Heart left ventricle (tissue), 16 donors: ENCODE results near the gene C11orf68. TPM values are rescaled to one million over a fixed set of nuclear protein-coding genes. Genes with fewer than 3 reads are reported as not detected.

Experiments used
- ATAC-seq, 4 donors: fragments of 200-7000 bp; cut with Tn5 transposase; one replicate each; pipeline ENCODE4 v1.9.1; 2020 to 2022; ENCODE audit warnings: moderate library complexity in 4 of 4, mild to moderate bottlenecking in 3 of 4, moderate number of reproducible peaks in 1 of 4
- DNase-seq, 5 donors: peaks; one replicate each; pipeline ENCODE4 v3.0.0-alpha.2; 2020
- H3K27ac ChIP-seq, 12 donors: fragments of 200-600 bp; sonication (generic) in 4 of 12; one replicate each; pipeline versions ENCODE4 v1.5.0 to v1.8.0; 2016 to 2022; ENCODE audit warnings: mild to moderate bottlenecking in 2 of 12
- H3K27me3 ChIP-seq, 9 donors: fragments of 200-600 bp; sonication (generic) in 2 of 9; one replicate each; pipeline versions ENCODE4 v1.5.1 to v1.8.0; 2016 to 2022; ENCODE audit warnings: mild to moderate bottlenecking in 3 of 9
- H3K36me3 ChIP-seq, 9 donors: fragments of 200-600 bp; sonication (generic) in 2 of 9; one replicate each; pipeline versions ENCODE4 v1.5.0 to v1.8.0; 2018 to 2022; ENCODE audit warnings: mild to moderate bottlenecking in 2 of 9
- H3K4me1 ChIP-seq, 12 donors: fragments of 200-600 bp; sonication (generic) in 4 of 12; one replicate each; pipeline versions ENCODE4 v1.5.0 to v1.8.0; 2016 to 2022; ENCODE audit warnings: mild to moderate bottlenecking in 3 of 12
- H3K4me3 ChIP-seq, 12 donors: fragments of 200-600 bp; sonication (generic) in 4 of 12; one replicate each; pipeline versions ENCODE4 v1.5.0 to v1.8.0; 2017 to 2022; ENCODE audit warnings: mild to moderate bottlenecking in 9 of 12, moderate library complexity in 4 of 12
- H3K9me3 ChIP-seq, 12 donors: fragments of 200-600 bp; sonication (generic) in 4 of 12; one replicate each; pipeline versions ENCODE4 v1.5.0 to v1.8.0; 2016 to 2022; ENCODE audit warnings: mild to moderate bottlenecking in 1 of 12
- CTCF ChIP-seq, 12 donors: fragments of 200-600 bp; sonication (generic) in 4 of 12; IDR thresholded peaks; one replicate each; pipeline versions ENCODE4 v1.5.0 to v1.8.0; 2018 to 2022; ENCODE audit warnings: antibody characterized with exemption in 12 of 12, mild to moderate bottlenecking in 5 of 12
- POLR2A ChIP-seq, 2 donors: fragments of 450-650 bp; IDR thresholded peaks; one replicate each; pipeline ENCODE4 v1.6.1; 2017; ENCODE audit warnings: antibody characterized with exemption in 2 of 2, mild to moderate bottlenecking in 2 of 2, moderate library complexity in 2 of 2
- WGBS, 4 donors: extraction: QIAGEN DNeasy Blood & Tissue Kit in 2 of 4; methylation state at CpG; one replicate each; pipeline versions ENCODE4 v1.1.5 to v1.1.7; 2013 to 2018; 5-methylcytosine and 5-hydroxymethylcytosine counted together
- intact Hi-C, 10 donors: fragments of 100-400 bp; cut with DNase I; formaldehyde crosslinking; loops; one replicate each; pipeline versions ENCODE4 v1.11.1 to v1.14.2; 2022
- polyA plus RNA-seq, 2 donors: library from polyadenylated mRNA; stranded (reverse); fragments of 200-250 nt; gene quantifications; one replicate each; pipeline ENCODE4 v1.2.3, GENCODE V29; 2013
- total RNA-seq, 9 donors: library from RNA; depleted of rRNA in 2 of 9; stranded (reverse); fragments of >200 nt in 2 of 9; fragmentation: NEBNext Ultra II Directional in 3 of 9; extraction: Animal tissue kit (Norgen Biotek cat#: 25700) in 3 of 9; gene quantifications; one replicate each; pipeline versions ENCODE4 v1.1.0 to v1.2.4, GENCODE V29; 2016 to 2023
- donor health status: ischemic (EF 13 %, LVEDD 7.1; RV severe dilation, severe dysfunction).
- donor health status: healthy with polysubstance abuse.
- donor health status: DM: no; HTN: yes; CAD: no.
- donor health status: DM: no; HTN: no; CAD: no.
- donor health status: ischemic (EF 25% LVEDD 6.9; RV normal size, moderate dysfunction).
- donor health status: ischemic (EF 25% LVEDD 5.7; RV mildly dilated, moderate dysfunction).
- donor health status: healthy.
- donor health status: DM: yes; HTN: yes; CAD: no.
- donor health status: ischemic (EF 35%, LVEDD 5.7; RV mildly dilated, moderate dysfunction).
- donor health status: nonischemic (EF 11% LVEDD 7.7; RV severe dilation, severe dysfunction).
- donor health status: DM: yes; HTN: yes; CAD: no.
- donor health status: PGD.
- donor health status: ischemic (EF 29% LVEDD 5.4; RV normal size, mild dysfunction).
- donor health status: nonischemic (EF 23%, LVEDD 6.1; RV moderate dilation, normal function).

Gene C11orf68
- total and polyA plus RNA-seq, 11 donors = 17.0 to 49.0 (median 39.5) TPM

DNA sequence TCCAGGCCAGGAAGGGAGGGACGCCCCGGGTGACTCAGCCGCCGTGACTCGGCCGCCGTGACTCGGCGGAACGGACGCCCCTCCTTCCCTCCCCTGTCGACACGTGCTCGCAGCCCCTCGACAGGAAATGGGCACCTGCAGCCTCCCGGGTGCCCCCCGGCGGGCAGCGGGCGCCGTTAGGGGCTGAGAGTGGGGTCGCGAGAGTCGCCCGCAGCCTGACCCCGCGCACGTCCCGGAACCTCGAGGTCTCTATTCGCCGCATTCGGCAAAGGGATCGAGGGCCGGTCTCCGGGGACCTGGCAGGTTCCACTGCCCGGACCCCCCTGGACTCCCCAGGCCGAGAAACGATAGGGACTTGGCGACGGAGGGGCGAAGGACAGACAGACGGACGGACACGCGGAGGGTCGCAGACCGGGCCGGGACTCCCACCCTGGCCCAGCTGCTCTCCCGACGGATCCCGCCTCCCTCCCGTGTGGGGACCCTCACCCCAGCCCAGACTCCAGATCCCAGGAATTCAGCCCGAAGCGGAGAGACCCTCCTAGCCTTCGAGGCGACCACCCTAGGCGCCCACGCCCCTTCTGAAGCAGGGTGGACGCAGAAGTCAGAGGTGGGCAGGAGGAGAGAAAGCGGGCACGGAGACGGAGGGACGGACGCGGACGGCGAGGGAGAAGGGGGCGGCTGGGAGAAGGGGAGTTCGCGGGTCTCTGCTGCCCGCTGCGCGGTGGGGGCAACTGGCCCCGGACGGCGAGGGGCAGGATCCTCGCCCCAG is 19.3 kb downstream of the C11orf68 start:
- peak overlapping the region; percentile 41 to 81 (median 61) for H3K4me3 ChIP-seq
- 2 to 3% (median 2%) methylated on average over 34 to 78 of the region's 78 CpGs for WGBS, 4 donors
- intact Hi-C loops = no loop called here
- no peaks in the 10 kb centered on the region for H3K36me3 ChIP-seq
- H3K9me3 ChIP-seq = no peaks in the 10 kb centered on the region
- H3K4me1 ChIP-seq = peaks cover 0 to 31% (median 19%) of the 10 kb centered on the region in 12 donors
- TF ChIP-seq CTCF (IDR thresholded peaks at IDR 0.05) (no peak), POLR2A (IDR thresholded peaks at IDR 0.05) (peak in 1 of 2 donors; percentile 29)
- DNase-seq (peak; percentile 56 to 83 (median 65)), ATAC-seq (peak in 3 of 4 donors; percentile 63 to 72 (median 72))
- H3K27ac ChIP-seq = peak overlapping the region in 8 of 12 donors; percentile 20 to 82 (median 65)
- peaks cover 0 to 15% (median 0%) of the 10 kb centered on the region in 9 donors for H3K27me3 ChIP-seq

GRCh38 chr11:65898656-65899355 is 20.1 kb downstream of the C11orf68 start:
- Histone ChIP-seq H3K27me3 (peaks cover 0 to 15% (median 0%) of the 10 kb centered on the region in 9 donors), H3K4me3 (peak overlapping the region; percentile 41 to 81 (median 61)), H3K9me3 (no peaks in the 10 kb centered on the region), H3K27ac (peak overlapping the region in 5 of 12 donors; percentile 63 to 82 (median 69)), H3K4me1 (peaks cover 0 to 38% (median 24%) of the 10 kb centered on the region in 12 donors), H3K36me3 (no peaks in the 10 kb centered on the region)
- DNase-seq (no peak), ATAC-seq (no peak)
- WGBS, 4 donors = 24 to 60% (median 32%) methylated on average over 13 to 28 of the region's 28 CpGs
- TF ChIP-seq POLR2A (IDR thresholded peaks at IDR 0.05) = no peak
- TF ChIP-seq CTCF (IDR thresholded peaks at IDR 0.05) = no peak
- intact Hi-C loops = no loop called here

GRCh38 chr11:65897020-65897471 is 21.8 kb downstream of the C11orf68 start:
- no peak for TF ChIP-seq CTCF (IDR thresholded peaks at IDR 0.05)
- no peak overlapping the region for H3K27ac ChIP-seq
- peaks cover 0 to 15% (median 0%) of the 10 kb centered on the region in 9 donors for H3K27me3 ChIP-seq
- no peak for DNase-seq
- WGBS, 4 donors = 93 to 95% (median 94%) methylated on average over 4 of the region's 4 CpGs
- no peak overlapping the region for H3K4me3 ChIP-seq
- ATAC-seq = no peak
- H3K9me3 ChIP-seq = no peaks in the 10 kb centered on the region
- intact Hi-C loops = no loop called here
- H3K36me3 ChIP-seq = no peaks in the 10 kb centered on the region
- H3K4me1 ChIP-seq = peaks cover 7 to 56% (median 40%) of the 10 kb centered on the region in 12 donors
